ENCODE measurements around the gene PRKCE.

- TF ChIP-seq GATA2 (IDR thresholded peaks at IDR 0.05; ENCODE audit: low read depth, low read length) (no peak), GATA3 (IDR thresholded peaks at IDR 0.05; ENCODE audit: low read depth, low read length) (no peak)
Observed at GRCh38 chr2:45892425-45892745, 240.9 kb downstream of the PRKCE start.
